Hepatocyte (in vitro differentiated cells): ENCODE data around the gene KCNN1. TPM values are rescaled to one million over a fixed set of nuclear protein-coding genes. Genes with fewer than 3 reads are reported as not detected.

Experiments used
- DNase-seq: peaks from one replicate; pipeline ENCODE4 v3.0.0-alpha.2; 2016; ENCODE audit warnings: low spot score
- H2AFZ ChIP-seq: fragments of 200-600 bp; sonication (generic); 2 replicates; pipeline ENCODE4 v1.6.0; 2016; ENCODE audit warnings: antibody characterized with exemption, mild to moderate bottlenecking
- H3K27ac ChIP-seq: fragments of 200-600 bp; sonication (generic); 2 replicates; pipeline ENCODE4 v1.5.1; 2016; ENCODE audit warnings: mild to moderate bottlenecking
- H3K27me3 ChIP-seq: fragments of 200-600 bp; sonication (generic); 2 replicates; pipeline ENCODE4 v1.6.1; 2016
- H3K36me3 ChIP-seq: fragments of 200-600 bp; sonication (generic); replicated peaks from 2 replicates; pipeline ENCODE4 v1.5.1; 2016; ENCODE audit warnings: low read depth; ENCODE audit not compliant: insufficient read depth
- H3K4me1 ChIP-seq: fragments of 200-600 bp; sonication (generic); 2 replicates; pipeline ENCODE4 v1.5.1; 2016; ENCODE audit warnings: mild to moderate bottlenecking, moderate library complexity; ENCODE audit not compliant: insufficient read depth
- H3K4me2 ChIP-seq: fragments of 200-600 bp; sonication (generic); 2 replicates; pipeline ENCODE4 v1.6.0; 2016
- H3K4me3 ChIP-seq: fragments of 200-600 bp; sonication (generic); 2 replicates; pipeline ENCODE4 v1.5.1; 2016; ENCODE audit warnings: mild to moderate bottlenecking
- H3K79me2 ChIP-seq: fragments of 200-600 bp; sonication (generic); 2 replicates; pipeline ENCODE4 v1.6.0; 2017; ENCODE audit warnings: mild to moderate bottlenecking
- H3K9me2 ChIP-seq: fragments of 200-600 bp; sonication (generic); replicated peaks from 2 replicates; pipeline ENCODE4 v1.6.0; 2017; ENCODE audit warnings: mild to moderate bottlenecking; ENCODE audit not compliant: insufficient read depth
- H3K9me3 ChIP-seq: fragments of 200-600 bp; sonication (generic); 2 replicates; pipeline ENCODE4 v1.5.1; 2016; ENCODE audit warnings: low read depth, mild to moderate bottlenecking
- H4K20me1 ChIP-seq: fragments of 200-600 bp; sonication (generic); 2 replicates; pipeline ENCODE4 v1.6.0; 2016; ENCODE audit warnings: mild to moderate bottlenecking; ENCODE audit not compliant: insufficient read depth, poor library complexity, severe bottlenecking
- CTCF ChIP-seq: fragments of 200-600 bp; sonication (generic); IDR thresholded peaks from 2 replicates; pipeline ENCODE4 v1.5.1; 2016; ENCODE audit warnings: antibody characterized with exemption, mild to moderate bottlenecking; ENCODE audit not compliant: poor library complexity
- EZH2 ChIP-seq: fragments of 200-600 bp; sonication (generic); IDR thresholded peaks from 2 replicates; pipeline ENCODE4 v1.6.1; 2016; ENCODE audit warnings: antibody characterized with exemption, mild to moderate bottlenecking, borderline replicate concordance
- EZH2phosphoT487 ChIP-seq: fragments of 200-600 bp; sonication (generic); IDR thresholded peaks from one replicate; pipeline ENCODE4 v1.6.1; 2018; ENCODE audit warnings: antibody characterized with exemption, mild to moderate bottlenecking, low read depth, moderate library complexity; ENCODE audit not compliant: unreplicated experiment, severe bottlenecking
- WGBS: methylation state at CpG from one replicate; pipeline ENCODE4 v1.1.6; 2016; ENCODE audit warnings: low lambda C conversion rate; ENCODE audit errors: missing lambda C conversion rate; 5-methylcytosine and 5-hydroxymethylcytosine counted together
- polyA plus RNA-seq: library from polyadenylated mRNA; unstranded; fragments of >200 nt; fragmentation: Nextera tagmentation; extraction: Ambion mirVana; gene quantifications from 2 replicates; pipeline ENCODE4 v1.2.1, GENCODE V29; 2016
- total RNA-seq: library from RNA; depleted of rRNA; stranded (reverse); fragments of >200 nt; gene quantifications from 2 replicates; pipeline ENCODE4 v1.2.3, GENCODE V29; 2014

KCNN1 gene
- total and polyA plus RNA-seq, 2 experiments from 2014 or later: 2.4 to 3.2 TPM

GRCh38 chr19:17936379-17936778 is 30.5 kb upstream of the KCNN1 start:
- TF ChIP-seq EZH2phosphoT487 (no peak), EZH2 (no peak), CTCF (no peak)
- H3K9me2 ChIP-seq: no peaks in the 10 kb centered on the region
- no peak overlapping the region for H3K4me2 ChIP-seq
- H3K4me1 ChIP-seq: peaks cover 7% of the 10 kb centered on the region
- H3K36me3 ChIP-seq: no peaks in the 10 kb centered on the region
- no peak for DNase-seq
- no peaks in the 10 kb centered on the region for H3K27me3 ChIP-seq
- no peaks in the 10 kb centered on the region for H3K9me3 ChIP-seq
- no peak overlapping the region for H2AFZ ChIP-seq
- H3K4me3 ChIP-seq: no peak overlapping the region
- peaks cover 13% of the 10 kb centered on the region for H3K79me2 ChIP-seq
- 94% methylated on average over 19 of the region's 21 CpGs for WGBS
- no peak overlapping the region for H3K27ac ChIP-seq
- H4K20me1 ChIP-seq: no peaks in the 10 kb centered on the region

- H3K27me3 ChIP-seq: no peaks in the 10 kb centered on the region
- 94% methylated on average over 9 of the region's 9 CpGs for WGBS
- no peak for TF ChIP-seq EZH2phosphoT487
- TF ChIP-seq EZH2: no peak
- no peak for TF ChIP-seq CTCF
- H3K36me3 ChIP-seq: no peaks in the 10 kb centered on the region
- no peaks in the 10 kb centered on the region for H4K20me1 ChIP-seq
- H3K4me2 ChIP-seq: no peak overlapping the region
- no peak overlapping the region for H3K27ac ChIP-seq
- peaks cover 13% of the 10 kb centered on the region for H3K79me2 ChIP-seq
- H3K9me2 ChIP-seq: no peaks in the 10 kb centered on the region
- no peak overlapping the region for H3K4me3 ChIP-seq
- DNase-seq: no peak
- H3K4me1 ChIP-seq: peaks cover 7% of the 10 kb centered on the region
- no peak overlapping the region for H2AFZ ChIP-seq
- no peaks in the 10 kb centered on the region for H3K9me3 ChIP-seq
Observed at GRCh38 chr19:17937371-17937900, 29.5 kb upstream of the KCNN1 start.

GRCh38 chr19:17938092-17938845 is 28.6 kb upstream of the KCNN1 start:
- Histone ChIP-seq H3K4me2 (no peak overlapping the region), H2AFZ (no peak overlapping the region)

More at GRCh38 chr19:17938092-17938845, 28.6 kb upstream of the KCNN1 start:
- peak; percentile 86 for DNase-seq
- Histone ChIP-seq H3K27me3 (no peaks in the 10 kb centered on the region), H3K27ac (no peak overlapping the region), H3K36me3 (no peaks in the 10 kb centered on the region), H3K9me2 (no peaks in the 10 kb centered on the region), H3K4me1 (peaks cover 7% of the 10 kb centered on the region), H4K20me1 (no peaks in the 10 kb centered on the region), H3K9me3 (no peaks in the 10 kb centered on the region), H3K79me2 (peaks cover 10% of the 10 kb centered on the region), H3K4me3 (no peak overlapping the region)
- 65% methylated on average over 7 of the region's 7 CpGs for WGBS
- TF ChIP-seq EZH2 (no peak), CTCF (peak; percentile 81)
